GM23338 (cell line): ENCODE data around the gene COL1A1. TPM values are rescaled to one million over a fixed set of nuclear protein-coding genes. Genes with fewer than 3 reads are reported as not detected.

Experiments
- ATAC-seq: fragments of 200-7000 bp; cut with Tn5 transposase; 3 replicates; pipeline ENCODE4 v1.9.1; 2020
- DNase-seq: peaks from one replicate; pipeline ENCODE4 v3.0.0-alpha.2; 2015; ENCODE audit warnings: low spot score
- H2AFZ ChIP-seq: fragments of 200-600 bp; sonication (generic); 2 replicates; pipeline ENCODE4 v1.8.0; 2016; ENCODE audit warnings: antibody characterized with exemption, mild to moderate bottlenecking, moderate library complexity
- H3F3A ChIP-seq: fragments of 200-600 bp; sonication (generic); replicated peaks from 2 replicates; pipeline ENCODE4 v1.8.0; 2017; ENCODE audit warnings: antibody characterized with exemption, mixed run types, low read depth
- H3K27ac ChIP-seq: fragments of 200-600 bp; sonication (generic); 2 replicates; pipeline ENCODE4 v1.6.1; 2016; ENCODE audit warnings: low read depth
- H3K27me3 ChIP-seq: fragments of 200-600 bp; sonication (generic); 2 replicates; pipeline ENCODE4 v1.8.0; 2016; ENCODE audit warnings: mild to moderate bottlenecking, mixed run types, moderate library complexity; ENCODE audit not compliant: insufficient read depth
- H3K36me3 ChIP-seq: fragments of 200-600 bp; sonication (generic); 2 replicates; pipeline ENCODE4 v1.8.0; 2016; ENCODE audit warnings: mild to moderate bottlenecking; ENCODE audit not compliant: insufficient read depth
- H3K4me1 ChIP-seq: fragments of 200-600 bp; sonication (generic); 2 replicates; pipeline ENCODE4 v1.8.0; 2016; ENCODE audit warnings: mild to moderate bottlenecking, moderate library complexity; ENCODE audit not compliant: insufficient read depth
- H3K4me2 ChIP-seq: fragments of 200-600 bp; sonication (generic); 2 replicates; pipeline ENCODE4 v1.7.1; 2017; ENCODE audit warnings: mixed run types
- H3K4me3 ChIP-seq: fragments of 200-600 bp; sonication (generic); 2 replicates; pipeline ENCODE4 v1.6.1; 2016; ENCODE audit warnings: mixed run types
- H3K79me2 ChIP-seq: fragments of 200-600 bp; sonication (generic); replicated peaks from 2 replicates; pipeline ENCODE4 v1.8.0; 2017; ENCODE audit warnings: mild to moderate bottlenecking; ENCODE audit not compliant: insufficient read depth
- H3K9me2 ChIP-seq: fragments of 200-600 bp; sonication (generic); 2 replicates; pipeline ENCODE4 v1.8.0; 2017; ENCODE audit not compliant: insufficient read depth
- H4K20me1 ChIP-seq: fragments of 200-600 bp; sonication (generic); replicated peaks from 2 replicates; pipeline ENCODE4 v1.8.0; 2017; ENCODE audit warnings: mild to moderate bottlenecking; ENCODE audit not compliant: insufficient read depth
- H3K27ac Mint-ChIP-seq: 2 replicates; pipeline ENCODE4 v1.8.0; 2020; ENCODE audit warnings: inconsistent platforms, mild to moderate bottlenecking, moderate library complexity, mixed read lengths
- H3K27me3 Mint-ChIP-seq: 3 replicates; pipeline ENCODE4 v1.8.0; 2022; ENCODE audit warnings: low read depth, mild to moderate bottlenecking, moderate library complexity, mixed read lengths, inconsistent platforms; ENCODE audit not compliant: insufficient read depth, poor library complexity
- H3K36me3 Mint-ChIP-seq: 3 replicates; pipeline ENCODE4 v1.8.0; 2021; ENCODE audit warnings: low read depth, mild to moderate bottlenecking, inconsistent platforms, moderate library complexity, mixed read lengths
- H3K4me1 Mint-ChIP-seq: 3 replicates; pipeline ENCODE4 v1.8.0; 2020; ENCODE audit warnings: mild to moderate bottlenecking, inconsistent platforms, mixed read lengths
- H3K4me3 Mint-ChIP-seq: 3 replicates; pipeline ENCODE4 v1.8.0; 2021; ENCODE audit warnings: moderate library complexity, mild to moderate bottlenecking, inconsistent platforms, mixed read lengths
- H3K9me3 Mint-ChIP-seq: 3 replicates; pipeline ENCODE4 v1.8.0; 2020; ENCODE audit warnings: moderate library complexity, mild to moderate bottlenecking, inconsistent platforms, mixed read lengths
- CREB1 ChIP-seq: fragments of 250-450 bp; sonication (Bioruptor Pico); IDR thresholded peaks from 2 replicates; pipeline ENCODE4 v1.5.0; 2020; ENCODE audit warnings: low read depth, mild to moderate bottlenecking, moderate library complexity
- CTCF ChIP-seq, 2 experiments: fragments of 200-600 bp in 1 of 2; sonication (generic) in 1 of 2; conservative IDR thresholded peaks; 2 replicates each; pipeline versions ENCODE4 v1.5.1 to v1.6.1; 2016 to 2017; ENCODE audit warnings: antibody characterized with exemption in 2 of 2, low read depth in 2 of 2, mild to moderate bottlenecking in 2 of 2, moderate library complexity in 1 of 2
- ETS1 ChIP-seq: IDR thresholded peaks from 2 replicates; pipeline ENCODE4 v1.6.1; 2016; ENCODE audit warnings: antibody characterized with exemption
- EZH2 ChIP-seq: fragments of 200-600 bp; sonication (generic); IDR thresholded peaks from one replicate; pipeline ENCODE4 v1.8.0; 2017; ENCODE audit warnings: antibody characterized with exemption, mild to moderate bottlenecking, low read depth; ENCODE audit not compliant: unreplicated experiment
- EZH2phosphoT487 ChIP-seq: fragments of 200-600 bp; sonication (generic); IDR thresholded peaks from one replicate; pipeline ENCODE4 v1.8.1; 2018; ENCODE audit warnings: antibody characterized with exemption; ENCODE audit not compliant: unreplicated experiment
- JUNB ChIP-seq: IDR thresholded peaks from one replicate; pipeline ENCODE4 v1.6.1; 2016; ENCODE audit warnings: antibody characterized with exemption; ENCODE audit not compliant: unreplicated experiment
- POLR2AphosphoS5 ChIP-seq: IDR thresholded peaks from 2 replicates; pipeline ENCODE4 v1.6.1; 2016; ENCODE audit warnings: antibody characterized with exemption, low read depth
- REST ChIP-seq: IDR thresholded peaks from one replicate; pipeline ENCODE4 v1.6.1; 2018; ENCODE audit warnings: antibody characterized with exemption; ENCODE audit not compliant: unreplicated experiment
- ZNF114 ChIP-seq: fragments of 250-450 bp; sonication (Bioruptor Pico); IDR thresholded peaks from 2 replicates; pipeline ENCODE4 v1.5.0; 2020; ENCODE audit warnings: mild to moderate bottlenecking, moderate library complexity
- ZNF331 ChIP-seq: fragments of 250-450 bp; sonication (Bioruptor Pico); IDR thresholded peaks from 2 replicates; pipeline ENCODE4 v1.5.0; 2020; ENCODE audit warnings: low read depth, mild to moderate bottlenecking, moderate library complexity
- polyA plus RNA-seq: library from polyadenylated mRNA; unstranded; fragments of >200 nt; fragmentation: Nextera tagmentation; extraction: Ambion mirVana; gene quantifications from 2 replicates; pipeline ENCODE4 v1.2.1, GENCODE V29; 2016
- total RNA-seq: library from RNA; depleted of rRNA; stranded (reverse); fragments of >200 nt; shearing (Covaris generic); gene quantifications from 2 replicates; pipeline ENCODE4 v1.2.3, GENCODE V29; 2014

The COL1A1 gene
- total and polyA plus RNA-seq, 2 experiments from 2014 or later, result 21.2 to 34.3 TPM

- no peak overlapping the region for H3K27ac Mint-ChIP-seq
- Histone ChIP-seq H2AFZ (peak overlapping the region; percentile 96), H3F3A (0 out of 2 replicates have a peak, but pooled peaks cover 2% of the 10 kb centered on the region), H3K27me3 (peaks cover 22% of the 10 kb centered on the region), H3K4me2 (peak overlapping the region; percentile 83), H3K9me2 (no peaks in the 10 kb centered on the region), H3K27ac (no peak overlapping the region), H4K20me1 (no peaks in the 10 kb centered on the region), H3K4me3 (peak overlapping the region; percentile 63), H3K79me2 (no peaks in the 10 kb centered on the region), H3K4me1 (peaks cover 9% of the 10 kb centered on the region; the same call in 1 of the 2 replicates), H3K36me3 (no peaks in the 10 kb centered on the region)
- H3K4me1 Mint-ChIP-seq, result peaks cover 27% of the 10 kb centered on the region
- TF ChIP-seq REST (no peak), CTCF (conservative IDR thresholded peaks at IDR 0.05; ENCODE audit: low read depth in 2 of 2) (peak; percentile 63 to 100), EZH2 (no peak), POLR2AphosphoS5 (no peak)
- H3K27me3 Mint-ChIP-seq, result peaks cover 41% of the 10 kb centered on the region
- peak; percentile 77 for ATAC-seq
- peak; percentile 95 for DNase-seq
- peak overlapping the region; percentile 87 for H3K4me3 Mint-ChIP-seq
- peaks cover 14% of the 10 kb centered on the region; the same call in 2 of the 3 replicates for H3K36me3 Mint-ChIP-seq
- H3K9me3 Mint-ChIP-seq, result no peaks in the 10 kb centered on the region
Measured at GRCh38 chr17:50200457-50201275, 765 bp downstream of the COL1A1 start.

- peaks cover 35% of the 10 kb centered on the region for H3K27me3 Mint-ChIP-seq
- no peaks in the 10 kb centered on the region for H4K20me1 ChIP-seq
- H3K4me1 Mint-ChIP-seq, result peaks cover 20% of the 10 kb centered on the region
Measured at GRCh38 chr17:50199803-50200456, 1.5 kb downstream of the COL1A1 start.

More at GRCh38 chr17:50199803-50200456, 1.5 kb downstream of the COL1A1 start:
- peak overlapping the region; percentile 84 for H3K27ac Mint-ChIP-seq
- Histone ChIP-seq H3K4me1 (peaks cover 9% of the 10 kb centered on the region; the same call in 1 of the 2 replicates), H3K4me2 (peak overlapping the region; percentile 83), H3K4me3 (peak overlapping the region; percentile 63), H3K36me3 (no peaks in the 10 kb centered on the region), H3F3A (0 out of 2 replicates have a peak, but pooled peaks cover 2% of the 10 kb centered on the region), H3K79me2 (no peaks in the 10 kb centered on the region), H3K9me2 (no peaks in the 10 kb centered on the region), H3K27me3 (peaks cover 22% of the 10 kb centered on the region), H3K27ac (peak overlapping the region; percentile 91; the same call in 1 of the 2 replicates), H2AFZ (peak overlapping the region; percentile 90)
- ATAC-seq (peak; percentile 78), DNase-seq (peak; percentile 95)
- no peaks in the 10 kb centered on the region for H3K9me3 Mint-ChIP-seq
- peaks cover 14% of the 10 kb centered on the region; the same call in 2 of the 3 replicates for H3K36me3 Mint-ChIP-seq
- TF ChIP-seq ETS1, result no peak
- no peak for TF ChIP-seq JUNB
- TF ChIP-seq CREB1, result peak; percentile 92
- no peak for TF ChIP-seq ZNF114
- TF ChIP-seq EZH2phosphoT487, result no peak
- no peak for TF ChIP-seq ZNF331 (CRISPR knock-in tag)
- TF ChIP-seq EZH2, result peak; percentile 20
- peak overlapping the region; percentile 87 for H3K4me3 Mint-ChIP-seq
